ENCODE data around the gene RAB3IL1.

DNA sequence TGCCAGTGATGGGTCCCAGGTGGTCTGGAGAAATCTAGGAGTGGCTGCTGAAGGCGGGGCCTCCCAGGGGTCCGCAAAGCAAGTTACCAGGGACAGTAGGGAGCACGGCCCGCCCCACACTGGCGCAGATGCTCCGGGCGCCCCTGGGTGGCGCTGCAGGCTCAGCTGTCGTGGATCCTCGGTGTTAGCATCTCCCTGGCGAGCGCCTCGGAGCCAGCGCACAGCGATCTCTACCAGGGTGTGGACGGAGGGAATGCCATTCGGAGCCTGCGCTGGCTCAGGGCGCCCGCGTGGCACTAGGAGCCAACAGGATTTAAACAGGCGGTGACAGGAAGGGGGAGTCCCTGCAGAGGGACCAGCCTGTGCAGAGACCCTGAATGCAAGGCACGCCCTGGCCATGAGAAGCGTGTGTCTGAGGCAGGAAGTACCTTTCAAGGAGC lies 46.2 kb downstream of the RAB3IL1 start:
- TF ChIP-seq CTCF (IDR thresholded peaks at IDR 0.05) (peak; percentile 70 to 84 (median 81)), POLR2AphosphoS5 (IDR thresholded peaks at IDR 0.05) (no peak), POLR2A (IDR thresholded peaks at IDR 0.05) (no peak)

Data from breast epithelium (tissue), 3 donors.